ENCODE results near the gene DYSF.

DNA sequence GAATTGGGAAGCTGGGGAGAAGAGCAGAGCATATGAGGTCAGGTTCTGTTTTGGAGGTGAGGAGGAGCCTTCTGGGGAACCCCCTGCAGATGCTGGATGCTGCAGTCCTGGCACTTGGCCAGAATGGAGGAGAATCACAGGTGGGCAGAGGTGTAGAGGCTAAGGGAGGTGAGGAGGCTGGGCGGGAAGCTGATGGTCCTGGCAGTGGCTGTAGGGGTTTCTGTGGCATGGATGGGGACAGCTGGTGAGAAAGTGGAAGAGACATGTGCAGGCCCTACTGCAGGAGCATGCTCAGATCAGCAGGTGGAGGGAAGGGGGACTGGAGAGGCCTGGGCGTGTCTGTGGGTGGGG is 101.3 kb downstream of the DYSF start:
- TF ChIP-seq ELF4 (IDR thresholded peaks at IDR 0.05): no peak
- TF ChIP-seq ZNF384 (IDR thresholded peaks at IDR 0.05): no peak
- TF ChIP-seq LEF1 (IDR thresholded peaks at IDR 0.05; ENCODE audit: borderline replicate concordance): no peak
- no peak for TF ChIP-seq FOXM1 (IDR thresholded peaks at IDR 0.05; ENCODE audit: borderline replicate concordance)
- TF ChIP-seq FOXA1 (IDR thresholded peaks at IDR 0.05): no peak
- no peak for TF ChIP-seq TARDBP (IDR thresholded peaks at IDR 0.05)
- TF ChIP-seq HDGF (IDR thresholded peaks at IDR 0.05; ENCODE audit: borderline replicate concordance): no peak
- TF ChIP-seq SUZ12 (IDR thresholded peaks at IDR 0.05): no peak
